GM13977 (cell line): ENCODE results near the gene TRIO.

ENCODE experiments used
- DNase-seq: peaks from one replicate; pipeline ENCODE4 v3.0.0; 2012; ENCODE audit warnings: low spot score
- CTCF ChIP-seq: IDR thresholded peaks from 2 replicates; pipeline ENCODE4 v1.5.1; 2012; ENCODE audit warnings: mild to moderate bottlenecking, control low read depth; ENCODE audit not compliant: insufficient read depth; ENCODE audit errors: extremely low read depth, missing control alignments
- in situ Hi-C: fragments of 300-500 bp; cut with MboI; formaldehyde crosslinking; loops from one replicate; pipeline ENCODE4 v1.12.0; 2022; ENCODE audit warnings: low sequenced_read_pairs, low pct_unique_long_range_greater_than_20kb, mixed read lengths, inconsistent platforms; ENCODE audit not compliant: unreplicated experiment

The TRIO gene

GRCh38 chr5:14419686-14420085 lies 276.5 kb downstream of the TRIO start:
- in situ Hi-C loops: no loop called here
- no peak for DNase-seq
- TF ChIP-seq CTCF: no peak

DNA sequence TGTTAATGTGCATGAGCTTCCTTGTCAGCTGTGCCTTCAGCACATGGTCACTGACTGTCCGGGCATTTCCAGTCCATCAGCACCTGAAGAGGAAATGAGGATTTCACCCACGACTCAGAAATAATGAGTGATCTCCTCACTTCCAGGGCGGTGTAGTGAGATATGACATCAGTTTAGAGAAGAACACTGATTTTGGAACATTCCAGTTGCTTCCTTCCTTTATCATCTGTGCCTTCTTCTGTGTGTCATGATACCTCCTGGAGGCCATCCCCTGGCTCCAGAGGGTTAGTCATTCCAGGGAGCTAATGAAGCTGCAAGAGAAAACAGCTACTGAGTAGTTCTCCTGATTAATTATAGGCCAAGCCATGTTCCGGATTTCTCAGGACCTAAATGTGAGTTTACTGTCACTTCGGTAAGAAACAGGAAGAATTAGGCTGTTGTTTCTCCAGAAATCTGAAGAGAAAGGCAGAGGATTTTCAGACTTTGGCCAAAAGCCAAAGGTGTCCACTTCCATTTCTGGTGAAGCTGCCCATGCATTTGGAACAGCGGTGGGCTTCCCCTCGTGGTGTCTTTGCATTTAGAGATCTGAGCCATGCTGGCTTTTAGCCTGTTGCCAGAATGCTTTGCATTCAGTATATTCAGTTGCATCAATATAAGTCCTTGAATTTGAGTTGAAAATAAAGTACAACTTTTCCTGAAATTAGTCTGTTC lies 277.1 kb downstream of the TRIO start:
- in situ Hi-C loops: no loop called here
- DNase-seq: no peak
- TF ChIP-seq CTCF: no peak

DNA sequence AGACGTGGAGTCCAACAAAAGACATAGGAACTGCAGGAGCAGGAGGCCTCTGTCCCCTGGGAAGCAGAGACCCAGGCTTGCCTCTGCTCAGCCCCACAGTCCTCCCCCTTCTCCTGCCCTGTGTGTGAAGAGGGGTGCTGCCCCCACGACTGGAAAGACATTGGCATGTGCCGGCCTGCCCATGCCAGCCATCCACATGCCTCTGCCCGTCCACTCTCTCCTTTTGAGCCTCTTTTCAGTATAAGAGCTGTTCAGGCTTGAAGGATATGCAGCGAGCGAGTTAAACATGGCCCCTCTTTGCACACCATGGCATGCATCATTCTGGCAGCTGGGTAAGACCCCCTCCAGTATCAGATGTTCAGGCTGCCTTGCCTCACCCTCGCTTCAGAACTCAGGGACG lies 278.7 kb downstream of the TRIO start:
- no peak for DNase-seq
- in situ Hi-C loops: no loop called here
- TF ChIP-seq CTCF: no peak

- no peak for TF ChIP-seq CTCF
- no peak for DNase-seq
- in situ Hi-C loops: no loop called here
Measured at GRCh38 chr5:14424011-14424685, 281.0 kb downstream of the TRIO start.

DNA sequence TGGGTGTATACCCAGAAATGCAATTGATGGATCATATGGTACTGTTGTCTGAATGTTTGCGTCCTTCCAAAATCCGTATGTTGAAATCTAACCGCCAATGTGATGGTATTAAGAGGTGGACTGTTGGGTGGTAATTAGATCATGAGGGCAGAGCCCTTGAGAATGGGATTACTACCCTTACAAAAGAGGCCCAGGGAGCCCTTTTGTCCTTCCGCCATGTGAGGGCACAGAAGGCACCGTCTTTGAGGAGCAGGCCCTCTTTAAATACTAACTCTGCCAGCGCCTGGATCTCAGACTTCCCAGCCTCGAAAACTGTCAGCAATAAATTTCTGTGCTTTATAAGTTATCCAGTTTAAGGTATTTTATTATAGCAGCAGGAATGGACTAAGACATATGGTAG lies 282.4 kb downstream of the TRIO start:
- in situ Hi-C loops: no loop called here
- TF ChIP-seq CTCF: no peak
- DNase-seq: no peak

- DNase-seq: no peak
- in situ Hi-C loops: no loop called here
- TF ChIP-seq CTCF: no peak
Measured at GRCh38 chr5:14426521-14426920, 283.4 kb downstream of the TRIO start.
